ENCODE results near the gene PROM2. TPM values are rescaled to one million over a fixed set of nuclear protein-coding genes. Genes with fewer than 3 reads are reported as not detected.

The PROM2 gene
- total RNA-seq, 2 donors from 2014 or later = 2.2 to 2.3 TPM

DNA sequence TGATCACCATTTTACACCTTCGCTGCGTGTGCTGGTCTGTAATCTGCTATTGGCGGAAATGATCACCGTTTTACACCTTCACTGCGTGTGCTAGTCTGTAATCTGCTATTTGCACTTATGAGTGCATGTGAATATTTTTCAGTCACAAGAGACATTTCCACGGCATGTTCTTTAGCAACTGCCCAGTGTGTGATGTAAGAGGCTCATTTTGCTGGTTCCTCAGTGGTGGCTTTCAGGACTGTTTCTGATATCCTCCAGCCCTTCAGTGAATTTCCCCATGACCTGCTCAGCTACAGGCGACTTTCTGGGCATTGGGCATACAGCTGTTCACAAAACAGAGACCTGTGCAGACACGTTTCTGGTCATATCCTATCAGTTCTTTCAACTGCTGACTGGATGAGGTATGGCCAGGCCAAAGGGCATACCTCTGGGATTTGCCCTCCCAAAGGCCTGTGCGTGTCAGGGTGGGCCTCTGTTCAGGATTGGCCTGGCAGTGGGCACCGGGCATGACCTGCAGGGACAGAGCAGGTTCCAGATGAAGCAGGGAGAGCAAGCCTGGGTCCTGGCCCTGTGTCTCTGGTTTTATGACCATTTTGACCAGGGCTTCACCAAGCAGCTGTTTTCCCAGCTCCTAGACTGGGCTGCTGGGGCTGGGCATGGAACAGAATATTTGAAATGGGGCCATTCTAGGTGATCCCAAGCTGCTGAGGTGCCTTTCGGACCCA, 521 bp upstream of the PROM2 start:
- H3K4me3 ChIP-seq (ENCODE audit: low read length) = no peak overlapping the region
- H3K27ac Mint-ChIP-seq = no peak overlapping the region
- H3K27ac ChIP-seq (ENCODE audit: low read depth, low read length) = no peak overlapping the region
- WGBS, 2 experiments (ENCODE audit: insufficient coverage in 1 of 2, insufficient read length in 1 of 2) = 92 to 96% methylated on average over 10 to 11 of the region's 11 CpGs
- H3K9ac ChIP-seq (ENCODE audit: extremely low read depth, low read length, poor library complexity, severe bottlenecking) = no peak overlapping the region
- H3K4me1 ChIP-seq (ENCODE audit: control insufficient read depth, insufficient read depth, low read length) = no peaks in the 10 kb centered on the region
- no peaks in the 10 kb centered on the region for H3K9me3 ChIP-seq (ENCODE audit: control insufficient read depth, low read length)
- H3K36me3 Mint-ChIP-seq (ENCODE audit: low read depth) = no peaks in the 10 kb centered on the region
- no peaks in the 10 kb centered on the region for H3K36me3 ChIP-seq (ENCODE audit: control insufficient read depth, insufficient read depth, low read length)
- H3K9me3 Mint-ChIP-seq = no peaks in the 10 kb centered on the region
- no peaks in the 10 kb centered on the region for H3K27me3 ChIP-seq (ENCODE audit: control insufficient read depth, insufficient read depth, low read length, poor library complexity, severe bottlenecking)
- no peak overlapping the region for H3K4me3 Mint-ChIP-seq
- no peak for DNase-seq
- TF ChIP-seq, protein P1, sequence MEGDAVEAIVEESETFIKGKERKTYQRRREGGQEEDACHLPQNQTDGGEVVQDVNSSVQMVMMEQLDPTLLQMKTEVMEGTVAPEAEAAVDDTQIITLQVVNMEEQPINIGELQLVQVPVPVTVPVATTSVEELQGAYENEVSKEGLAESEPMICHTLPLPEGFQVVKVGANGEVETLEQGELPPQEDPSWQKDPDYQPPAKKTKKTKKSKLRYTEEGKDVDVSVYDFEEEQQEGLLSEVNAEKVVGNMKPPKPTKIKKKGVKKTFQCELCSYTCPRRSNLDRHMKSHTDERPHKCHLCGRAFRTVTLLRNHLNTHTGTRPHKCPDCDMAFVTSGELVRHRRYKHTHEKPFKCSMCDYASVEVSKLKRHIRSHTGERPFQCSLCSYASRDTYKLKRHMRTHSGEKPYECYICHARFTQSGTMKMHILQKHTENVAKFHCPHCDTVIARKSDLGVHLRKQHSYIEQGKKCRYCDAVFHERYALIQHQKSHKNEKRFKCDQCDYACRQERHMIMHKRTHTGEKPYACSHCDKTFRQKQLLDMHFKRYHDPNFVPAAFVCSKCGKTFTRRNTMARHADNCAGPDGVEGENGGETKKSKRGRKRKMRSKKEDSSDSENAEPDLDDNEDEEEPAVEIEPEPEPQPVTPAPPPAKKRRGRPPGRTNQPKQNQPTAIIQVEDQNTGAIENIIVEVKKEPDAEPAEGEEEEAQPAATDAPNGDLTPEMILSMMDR (conservative IDR thresholded peaks at IDR 0.05) = no peak
- H3K27me3 Mint-ChIP-seq (ENCODE audit: insufficient read depth) = no peaks in the 10 kb centered on the region
- no peaks in the 10 kb centered on the region for H3K4me1 Mint-ChIP-seq

DNA sequence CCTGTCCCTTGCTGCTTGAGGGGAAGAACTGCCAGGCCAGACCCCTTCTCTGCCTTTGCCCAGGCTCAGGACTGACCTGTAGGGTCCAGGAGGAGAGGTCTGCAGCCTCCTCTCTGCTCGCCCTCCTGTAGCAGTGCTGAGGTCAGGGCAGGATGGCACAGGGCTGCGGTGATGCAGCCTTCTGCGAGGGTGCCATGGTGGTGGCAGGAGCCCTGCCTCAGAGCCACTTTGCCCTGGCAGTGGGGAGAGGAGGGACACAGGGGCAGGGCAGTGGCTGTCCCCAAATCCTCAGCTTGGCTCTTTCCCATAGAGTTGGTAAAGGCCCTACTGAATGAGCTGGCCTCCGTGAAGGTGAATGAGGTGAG, 884 bp downstream of the PROM2 start:
- Histone ChIP-seq H3K36me3 (ENCODE audit: control insufficient read depth, insufficient read depth, low read length) (no peaks in the 10 kb centered on the region), H3K27me3 (ENCODE audit: control insufficient read depth, insufficient read depth, low read length, poor library complexity, severe bottlenecking) (no peaks in the 10 kb centered on the region), H3K27ac (ENCODE audit: low read depth, low read length) (no peak overlapping the region), H3K4me1 (ENCODE audit: control insufficient read depth, insufficient read depth, low read length) (no peaks in the 10 kb centered on the region), H3K9me3 (ENCODE audit: control insufficient read depth, low read length) (no peaks in the 10 kb centered on the region), H3K9ac (ENCODE audit: extremely low read depth, low read length, poor library complexity, severe bottlenecking) (no peak overlapping the region), H3K4me3 (ENCODE audit: low read length) (no peak overlapping the region)
- Mint-ChIP-seq H3K4me3 (no peak overlapping the region), H3K9me3 (no peaks in the 10 kb centered on the region), H3K27me3 (ENCODE audit: insufficient read depth) (no peaks in the 10 kb centered on the region), H3K27ac (no peak overlapping the region), H3K4me1 (no peaks in the 10 kb centered on the region), H3K36me3 (ENCODE audit: low read depth) (no peaks in the 10 kb centered on the region)
- 87 to 100% methylated on average over 1 to 4 of the region's 4 CpGs for WGBS, 2 experiments (ENCODE audit: insufficient coverage in 1 of 2, insufficient read length in 1 of 2)
- TF ChIP-seq, protein P1 (conservative IDR thresholded peaks at IDR 0.05) = no peak
- DNase-seq = no peak

DNA sequence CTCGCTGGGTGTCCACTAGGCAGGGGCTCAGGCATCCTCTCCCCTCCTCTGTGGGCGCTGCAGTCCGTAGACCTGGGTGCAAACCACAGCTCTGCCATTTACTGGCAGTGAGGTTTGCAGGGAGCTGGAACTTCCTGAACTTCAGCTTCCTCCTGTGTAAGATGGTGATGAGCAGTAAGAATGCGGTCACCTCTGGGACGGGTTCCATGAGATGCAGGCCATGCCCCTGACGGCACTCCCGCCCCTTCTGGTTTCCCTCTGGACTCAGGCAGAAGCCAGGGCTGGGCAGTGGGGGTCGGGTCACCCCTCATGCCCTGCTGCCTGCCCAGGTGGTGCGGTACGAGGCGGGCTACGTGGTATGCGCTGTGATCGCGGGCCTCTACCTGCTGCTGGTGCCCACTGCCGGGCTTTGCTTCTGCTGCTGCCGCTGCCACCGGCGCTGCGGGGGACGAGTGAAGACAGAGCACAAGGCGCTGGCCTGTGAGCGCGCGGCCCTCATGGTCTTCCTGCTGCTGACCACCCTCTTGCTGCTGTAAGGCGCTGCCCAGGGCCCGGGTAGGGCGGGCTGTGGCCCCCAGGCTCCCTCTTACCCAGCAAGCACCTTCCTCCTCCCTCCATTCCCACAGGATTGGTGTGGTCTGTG, 1.5 kb downstream of the PROM2 start:
- H3K4me1 ChIP-seq (ENCODE audit: control insufficient read depth, insufficient read depth, low read length) = no peaks in the 10 kb centered on the region
- 92 to 96% methylated on average over 13 to 28 of the region's 28 CpGs for WGBS, 2 experiments (ENCODE audit: insufficient coverage in 1 of 2, insufficient read length in 1 of 2)
- TF ChIP-seq, protein P1 (conservative IDR thresholded peaks at IDR 0.05) = no peak
- H3K4me1 Mint-ChIP-seq = no peaks in the 10 kb centered on the region
- no peaks in the 10 kb centered on the region for H3K27me3 ChIP-seq (ENCODE audit: control insufficient read depth, insufficient read depth, low read length, poor library complexity, severe bottlenecking)
- no peak overlapping the region for H3K9ac ChIP-seq (ENCODE audit: extremely low read depth, low read length, poor library complexity, severe bottlenecking)
- no peaks in the 10 kb centered on the region for H3K36me3 Mint-ChIP-seq (ENCODE audit: low read depth)
- H3K4me3 Mint-ChIP-seq = no peak overlapping the region
- no peaks in the 10 kb centered on the region for H3K9me3 ChIP-seq (ENCODE audit: control insufficient read depth, low read length)
- H3K27ac ChIP-seq (ENCODE audit: low read depth, low read length) = no peak overlapping the region
- no peaks in the 10 kb centered on the region for H3K36me3 ChIP-seq (ENCODE audit: control insufficient read depth, insufficient read depth, low read length)
- no peak overlapping the region for H3K4me3 ChIP-seq (ENCODE audit: low read length)
- H3K27ac Mint-ChIP-seq = no peak overlapping the region
- H3K27me3 Mint-ChIP-seq (ENCODE audit: insufficient read depth) = no peaks in the 10 kb centered on the region
- no peaks in the 10 kb centered on the region for H3K9me3 Mint-ChIP-seq
- DNase-seq = no peak
